ENCODE results near the gene ZNF385B. TPM values are rescaled to one million over a fixed set of nuclear protein-coding genes. Genes with fewer than 3 reads are reported as not detected.

Gene ZNF385B
- total RNA-seq, 1 experiment from 2014 or later: not detected

DNA sequence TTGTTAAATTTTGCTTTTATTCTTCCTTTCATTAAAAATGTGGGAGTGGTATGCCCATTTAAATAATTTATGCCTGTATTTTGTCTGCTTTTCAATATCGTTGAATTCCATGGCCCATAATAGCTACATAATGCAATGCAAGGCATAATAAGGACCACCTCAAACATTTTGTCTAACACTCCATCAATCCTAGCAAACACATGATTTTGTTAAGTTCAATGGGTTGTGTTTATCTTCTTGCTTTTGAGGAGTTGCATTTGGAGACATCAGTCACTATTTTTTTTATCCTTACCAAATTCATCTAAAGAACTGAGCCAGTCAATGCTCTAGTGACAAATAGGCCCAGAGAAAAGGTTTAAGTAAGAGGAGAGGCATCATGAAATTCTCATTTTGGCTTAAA lies 145.5 kb downstream of the ZNF385B start:
- no peak for DNase-seq (ENCODE audit: low read depth, low spot score)
- in situ Hi-C loops (cut with HindIII; ENCODE audit: low pct_unique_long_range_greater_than_20kb, low sequenced_read_pairs): no loop called here

DNA sequence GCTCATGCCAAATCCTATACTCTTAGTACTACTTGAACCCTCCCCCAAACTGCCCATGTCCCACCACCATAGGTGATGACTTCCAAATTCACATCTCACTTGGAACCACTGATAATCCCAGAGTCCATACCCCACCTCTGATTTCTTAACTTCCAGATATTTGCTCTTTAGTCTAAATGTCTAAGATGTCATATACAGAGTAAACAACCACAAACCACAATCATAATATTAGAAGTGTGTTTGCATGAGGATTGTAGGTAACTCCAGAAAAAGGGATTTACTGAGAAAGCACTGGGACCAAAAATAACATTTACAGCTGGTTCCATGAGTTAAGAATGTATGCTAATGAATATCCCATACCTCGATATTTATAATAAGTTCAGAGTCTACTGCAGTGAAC lies 146.2 kb downstream of the ZNF385B start:
- DNase-seq (ENCODE audit: low read depth, low spot score): no peak
- in situ Hi-C loops (cut with HindIII; ENCODE audit: low pct_unique_long_range_greater_than_20kb, low sequenced_read_pairs): no loop called here

- no peak for DNase-seq (ENCODE audit: low read depth, low spot score)
- in situ Hi-C loops (cut with HindIII; ENCODE audit: low pct_unique_long_range_greater_than_20kb, low sequenced_read_pairs): no loop called here
Measured at GRCh38 chr2:179712825-179713224, 148.6 kb downstream of the ZNF385B start.

DNA sequence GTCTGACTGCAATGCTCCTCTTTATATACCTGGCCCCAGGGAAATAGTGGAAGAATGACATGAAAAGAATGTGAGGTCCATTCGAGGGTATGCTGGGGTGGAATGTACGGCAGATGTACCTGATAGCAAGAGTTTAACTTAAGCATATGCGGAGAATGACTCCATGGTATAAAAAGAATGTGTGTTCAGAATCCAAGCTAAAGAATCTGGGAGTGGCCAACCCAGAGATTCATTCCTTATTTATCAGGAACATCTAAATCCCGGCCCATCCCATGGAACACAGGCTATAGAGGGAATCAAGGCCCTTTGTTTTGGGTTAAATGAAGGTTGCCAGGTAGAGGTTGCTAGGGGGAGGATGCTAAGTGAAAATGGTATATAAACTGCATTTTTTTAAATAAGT lies 150.0 kb downstream of the ZNF385B start:
- no peak for DNase-seq (ENCODE audit: low read depth, low spot score)
- in situ Hi-C loops (cut with HindIII; ENCODE audit: low pct_unique_long_range_greater_than_20kb, low sequenced_read_pairs): no loop called here

GRCh38 chr2:179703702-179704101 lies 157.7 kb downstream of the ZNF385B start:
- DNase-seq (ENCODE audit: low read depth, low spot score): no peak
- in situ Hi-C loops (cut with HindIII; ENCODE audit: low pct_unique_long_range_greater_than_20kb, low sequenced_read_pairs): no loop called here

DNA sequence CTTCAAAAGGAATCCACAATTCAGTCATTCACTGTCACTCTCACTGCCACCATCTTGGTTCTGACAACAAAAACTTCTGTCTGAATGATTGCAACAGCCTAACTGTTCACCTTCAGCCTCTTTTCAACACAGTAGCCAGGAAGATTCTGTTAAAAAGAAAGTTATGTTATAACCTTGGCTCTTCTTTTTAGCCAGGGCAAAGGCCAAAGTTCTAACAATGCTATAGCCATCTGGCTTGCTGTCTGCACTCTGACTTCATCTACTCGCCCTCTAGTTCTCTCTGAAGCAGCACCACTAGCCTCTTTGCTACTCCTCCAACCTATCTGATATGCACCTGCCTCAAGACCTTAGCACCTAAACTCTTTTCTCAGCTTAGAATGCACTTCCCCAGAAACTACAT lies 158.5 kb downstream of the ZNF385B start:
- in situ Hi-C loops (cut with HindIII; ENCODE audit: low pct_unique_long_range_greater_than_20kb, low sequenced_read_pairs): no loop called here
- no peak for DNase-seq (ENCODE audit: low read depth, low spot score)

- in situ Hi-C loops (cut with HindIII; ENCODE audit: low pct_unique_long_range_greater_than_20kb, low sequenced_read_pairs): no loop called here
- no peak for DNase-seq (ENCODE audit: low read depth, low spot score)
Measured at GRCh38 chr2:179701524-179702110, 159.8 kb downstream of the ZNF385B start.

DNA sequence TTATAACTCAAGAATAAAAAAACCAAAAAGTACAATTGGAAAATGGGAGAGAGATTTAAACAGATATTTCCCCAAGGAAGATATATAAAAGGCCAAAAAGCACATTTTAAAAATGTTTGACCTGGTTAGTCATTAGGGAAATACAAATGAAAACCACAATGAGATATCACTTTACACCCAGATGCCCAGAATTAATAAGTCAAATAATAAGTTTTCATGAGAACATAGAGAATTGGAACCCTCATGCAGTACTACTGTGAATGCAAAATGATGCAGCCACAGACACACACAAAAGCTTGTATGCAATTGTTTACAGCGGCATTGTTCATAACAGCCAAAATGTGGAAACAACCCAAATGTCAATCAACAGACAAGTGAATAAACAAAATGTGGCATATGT lies 165.9 kb downstream of the ZNF385B start:
- in situ Hi-C loops (cut with HindIII; ENCODE audit: low pct_unique_long_range_greater_than_20kb, low sequenced_read_pairs): no loop called here
- DNase-seq (ENCODE audit: low read depth, low spot score): no peak

DNA sequence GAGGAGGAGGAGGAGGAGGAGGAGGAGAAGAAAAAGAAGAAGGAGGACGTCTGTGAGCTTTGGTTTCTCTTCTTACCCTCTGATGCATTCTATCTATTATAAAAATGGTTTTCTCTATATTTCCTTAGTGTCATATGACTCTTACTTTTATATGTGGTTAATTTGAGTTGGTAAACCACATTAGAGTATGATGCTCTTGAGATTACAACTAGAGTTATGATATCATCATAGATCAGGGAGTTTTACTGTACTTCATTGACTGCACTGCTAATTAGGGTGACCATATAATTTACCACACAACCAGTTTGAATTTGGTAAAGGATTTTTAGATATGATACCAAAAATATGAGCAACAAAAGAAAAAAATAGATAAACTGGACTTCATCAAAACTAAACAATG lies 166.4 kb downstream of the ZNF385B start:
- in situ Hi-C loops (cut with HindIII; ENCODE audit: low pct_unique_long_range_greater_than_20kb, low sequenced_read_pairs): no loop called here

DNA sequence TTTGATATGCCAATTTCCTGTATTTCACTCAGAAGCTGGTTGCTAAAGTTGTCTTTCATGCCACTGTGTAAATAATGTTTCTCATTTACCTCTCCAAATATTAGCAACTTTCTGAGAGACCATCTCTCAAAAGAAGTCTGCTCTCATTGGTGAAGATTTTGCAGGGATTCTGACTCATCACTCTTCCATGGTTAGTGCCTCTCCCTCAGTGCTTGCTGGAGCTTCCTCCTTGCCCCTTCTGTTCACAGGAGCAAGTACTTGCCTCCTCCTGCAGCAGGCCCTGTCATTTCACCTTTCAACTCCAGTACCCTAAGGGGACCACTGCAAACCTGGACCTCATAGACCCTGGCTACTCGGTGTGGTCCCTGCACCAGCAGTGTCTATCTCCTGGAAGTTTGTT lies 168.8 kb downstream of the ZNF385B start:
- in situ Hi-C loops (cut with HindIII; ENCODE audit: low pct_unique_long_range_greater_than_20kb, low sequenced_read_pairs): no loop called here
- no peak for DNase-seq (ENCODE audit: low read depth, low spot score)

More for the DNA sequence above, 166.4 kb downstream of the ZNF385B start:
- no peak for DNase-seq (ENCODE audit: low read depth, low spot score)

GRCh38 chr2:179692043-179692442 lies 169.4 kb downstream of the ZNF385B start:
- in situ Hi-C loops (cut with HindIII; ENCODE audit: low pct_unique_long_range_greater_than_20kb, low sequenced_read_pairs): no loop called here
- no peak for DNase-seq (ENCODE audit: low read depth, low spot score)

DNA sequence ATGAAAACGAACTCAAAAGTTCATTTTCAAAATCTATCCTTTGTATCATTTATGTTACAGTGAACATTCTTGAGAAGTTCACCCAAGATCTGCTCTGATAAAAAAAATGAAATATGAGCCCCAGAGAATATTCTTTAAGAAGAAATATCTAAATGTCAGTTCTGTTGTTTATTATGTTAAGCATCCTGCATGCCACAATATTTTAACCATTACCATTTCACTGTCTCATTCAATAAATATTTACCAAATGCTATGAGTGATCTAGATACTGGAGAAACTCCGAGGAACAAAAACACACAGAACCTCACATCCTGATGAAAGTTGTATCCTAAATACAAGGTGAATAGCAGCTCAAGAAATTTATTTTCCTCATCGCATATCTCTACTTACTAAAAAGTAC lies 170.2 kb downstream of the ZNF385B start:
- DNase-seq (ENCODE audit: low read depth, low spot score): no peak
- in situ Hi-C loops (cut with HindIII; ENCODE audit: low pct_unique_long_range_greater_than_20kb, low sequenced_read_pairs): no loop called here

DNA sequence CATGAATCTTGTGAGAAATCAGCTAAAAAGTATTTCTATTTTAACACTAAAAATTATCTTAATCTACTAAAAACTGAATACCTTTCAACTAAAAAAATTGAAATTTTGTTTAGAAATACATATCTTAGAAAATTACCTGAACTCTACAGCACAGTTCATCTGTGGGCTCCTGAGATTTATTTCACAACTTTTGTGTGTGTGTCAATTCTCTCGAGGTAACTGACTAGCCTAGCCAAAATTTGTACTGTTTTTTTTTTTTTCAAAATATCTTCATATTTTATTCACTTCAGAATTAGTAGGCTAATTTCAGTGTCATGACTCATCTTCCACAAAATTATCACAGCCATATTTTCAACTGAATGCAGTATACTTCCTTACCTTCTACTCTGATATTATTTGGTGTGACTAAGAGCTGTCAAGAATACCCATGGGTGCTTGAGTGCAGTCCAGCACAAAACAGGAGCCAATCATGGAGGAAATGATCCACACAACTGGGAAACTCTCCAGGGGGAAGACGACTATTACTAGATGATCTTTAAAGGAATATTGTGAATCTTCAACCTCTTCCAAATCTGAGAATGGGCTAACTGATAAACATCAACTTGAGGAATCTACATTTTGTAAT lies 174.6 kb downstream of the ZNF385B start:
- in situ Hi-C loops (cut with HindIII; ENCODE audit: low pct_unique_long_range_greater_than_20kb, low sequenced_read_pairs): no loop called here
- no peak for DNase-seq (ENCODE audit: low read depth, low spot score)

GRCh38 chr2:179686069-179686468 lies 175.3 kb downstream of the ZNF385B start:
- no peak for DNase-seq (ENCODE audit: low read depth, low spot score)
- in situ Hi-C loops (cut with HindIII; ENCODE audit: low pct_unique_long_range_greater_than_20kb, low sequenced_read_pairs): no loop called here

- in situ Hi-C loops (cut with HindIII; ENCODE audit: low pct_unique_long_range_greater_than_20kb, low sequenced_read_pairs): no loop called here
- DNase-seq (ENCODE audit: low read depth, low spot score): no peak
Measured at GRCh38 chr2:179685146-179685545, 176.3 kb downstream of the ZNF385B start.

DNA sequence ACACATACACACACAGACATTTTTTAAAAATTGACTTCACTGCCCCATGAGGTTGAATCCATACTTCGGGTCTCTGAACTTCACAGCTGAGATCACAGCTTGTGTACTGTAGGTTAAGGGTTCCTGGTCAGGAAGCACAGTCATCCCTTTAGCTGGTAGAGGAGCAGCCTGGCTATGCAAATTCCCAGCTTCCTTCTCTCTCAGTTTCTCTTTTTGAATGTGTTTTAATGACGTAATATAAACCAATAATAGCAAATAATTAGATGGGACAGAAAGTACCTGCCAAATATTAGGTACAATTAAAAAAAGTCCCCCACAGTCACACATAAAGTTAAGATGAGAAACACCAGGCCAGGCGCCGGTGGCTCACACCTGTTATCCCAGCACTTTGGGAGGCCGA lies 178.7 kb downstream of the ZNF385B start:
- no peak for DNase-seq (ENCODE audit: low read depth, low spot score)
- in situ Hi-C loops (cut with HindIII; ENCODE audit: low pct_unique_long_range_greater_than_20kb, low sequenced_read_pairs): no loop called here

DNA sequence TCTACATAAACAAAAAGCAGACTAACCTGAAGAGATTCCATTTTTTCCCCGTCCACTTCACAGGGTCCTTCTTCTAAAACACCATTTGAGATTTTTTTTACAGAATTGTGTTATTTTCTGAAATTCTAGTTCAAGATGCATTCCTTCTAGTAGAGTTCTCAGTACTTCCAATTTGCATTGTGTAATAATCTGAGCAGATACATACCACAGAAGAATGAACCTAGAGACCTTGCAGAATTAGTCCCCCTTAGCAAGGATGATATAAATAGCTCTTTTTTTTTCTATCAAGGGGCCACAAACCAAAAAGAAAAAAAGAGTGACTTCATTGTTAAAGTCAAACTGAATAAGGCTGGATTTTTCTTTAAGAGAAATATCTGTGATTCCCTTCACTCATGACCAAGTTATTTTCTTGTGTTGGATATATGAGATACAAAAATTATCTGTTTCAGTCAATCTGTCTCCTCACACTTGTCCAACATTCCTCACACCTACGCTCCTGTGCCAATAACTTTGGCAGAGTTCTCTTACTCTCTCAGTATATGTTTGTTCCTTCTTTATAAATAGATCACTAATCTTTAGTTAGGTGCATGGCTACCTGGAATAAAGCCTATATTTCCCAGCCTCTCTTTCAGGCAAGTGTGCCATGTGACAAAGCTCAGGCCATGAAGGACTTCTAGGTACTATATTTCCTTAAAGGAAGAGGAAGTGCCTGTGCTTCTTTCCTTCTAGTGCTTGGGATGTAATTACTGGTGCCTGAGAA lies 183.5 kb downstream of the ZNF385B start:
- no peak for DNase-seq (ENCODE audit: low read depth, low spot score)
- in situ Hi-C loops (cut with HindIII; ENCODE audit: low pct_unique_long_range_greater_than_20kb, low sequenced_read_pairs): no loop called here

DNA sequence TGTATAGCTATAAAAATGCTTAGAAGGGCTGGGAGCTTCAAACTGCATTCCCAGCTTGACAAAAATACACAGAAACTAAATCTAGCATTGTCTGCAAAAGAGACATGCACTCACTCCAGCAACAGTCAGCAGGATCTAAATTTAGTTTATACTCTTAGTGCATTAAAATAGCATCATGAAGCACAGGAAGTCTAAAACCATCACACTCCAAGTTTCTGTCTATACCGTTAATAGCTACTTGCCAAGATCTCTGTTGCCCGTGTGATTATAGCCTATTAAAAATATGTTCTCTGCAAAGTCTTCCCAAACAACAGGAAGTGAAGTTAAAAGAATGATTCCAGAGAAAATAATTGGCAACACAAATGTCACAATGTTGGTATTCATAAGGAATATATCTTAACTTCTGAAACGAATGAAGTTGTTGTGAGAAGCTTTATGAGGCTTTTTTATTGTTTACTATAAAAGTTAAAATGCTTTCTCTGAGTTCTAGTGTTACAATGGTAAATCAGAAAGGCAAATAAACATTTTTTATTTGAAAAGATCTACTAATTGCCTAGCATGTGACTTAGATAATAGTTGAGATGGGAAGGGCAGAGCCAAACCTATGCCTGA lies 184.2 kb downstream of the ZNF385B start:
- DNase-seq (ENCODE audit: low read depth, low spot score): no peak
- in situ Hi-C loops (cut with HindIII; ENCODE audit: low pct_unique_long_range_greater_than_20kb, low sequenced_read_pairs): no loop called here

DNA sequence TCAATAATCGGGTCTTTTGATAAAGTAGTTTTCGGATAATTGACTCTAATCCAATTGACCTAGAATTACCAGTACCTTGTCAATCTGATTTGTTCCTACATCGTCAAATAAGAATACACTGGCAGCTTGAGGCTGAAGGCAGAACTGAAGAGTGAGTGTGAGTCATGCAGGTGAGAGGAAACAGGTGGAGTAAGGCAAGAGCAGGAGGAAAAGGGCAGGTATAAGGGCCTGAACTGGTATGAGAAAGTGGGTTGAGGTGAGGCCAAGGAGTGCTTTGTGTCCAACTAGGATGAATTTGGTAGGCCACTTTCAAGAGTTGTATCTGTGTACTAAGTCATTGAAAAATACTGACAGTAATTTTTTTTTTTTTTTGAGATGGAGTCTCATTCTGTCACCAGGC lies 186.0 kb downstream of the ZNF385B start:
- in situ Hi-C loops (cut with HindIII; ENCODE audit: low pct_unique_long_range_greater_than_20kb, low sequenced_read_pairs): no loop called here
- DNase-seq (ENCODE audit: low read depth, low spot score): no peak

Measured in SK-MEL-5 (cell line).